Right kidney (tissue), 1 donor: ENCODE measurements around the gene IL36B.

Experiments
- DNase-seq: peaks from one replicate; pipeline ENCODE4 v3.0.0-alpha.2; 2016

The IL36B gene

GRCh38 chr2:113054066-113054465 lies 1.4 kb upstream of the IL36B start:
- DNase-seq, result no peak

GRCh38 chr2:113053666-113054065 lies 999 bp upstream of the IL36B start:
- DNase-seq, result no peak

- no peak for DNase-seq
These were observed 1.5 kb downstream of the IL36B start for GRCh38 chr2:113050921-113051895.

GRCh38 chr2:113046465-113046864 lies 6.2 kb downstream of the IL36B start:
- no peak for DNase-seq

- no peak for DNase-seq
These were observed 10.8 kb downstream of the IL36B start for GRCh38 chr2:113041871-113042270.

GRCh38 chr2:113039719-113040118 lies 12.9 kb downstream of the IL36B start:
- no peak for DNase-seq

- no peak for DNase-seq
These were observed 13.5 kb downstream of the IL36B start for GRCh38 chr2:113039158-113039557.

GRCh38 chr2:113038291-113038690 lies 14.4 kb downstream of the IL36B start:
- no peak for DNase-seq

- no peak for DNase-seq
These were observed 15.9 kb downstream of the IL36B start for GRCh38 chr2:113036763-113037162.

- no peak for DNase-seq
These were observed 18.7 kb downstream of the IL36B start for GRCh38 chr2:113034016-113034415.

GRCh38 chr2:113032737-113033136 lies 19.9 kb downstream of the IL36B start:
- no peak for DNase-seq

- no peak for DNase-seq
These were observed 24.6 kb downstream of the IL36B start for GRCh38 chr2:113028112-113028511.

- DNase-seq, result no peak
These were observed 25.0 kb downstream of the IL36B start for GRCh38 chr2:113027691-113028090.

GRCh38 chr2:113025737-113026136 lies 26.9 kb downstream of the IL36B start:
- no peak for DNase-seq

GRCh38 chr2:113024764-113025163 lies 27.9 kb downstream of the IL36B start:
- no peak for DNase-seq

- DNase-seq, result no peak
These were observed 31.4 kb downstream of the IL36B start for GRCh38 chr2:113021312-113021711.

- DNase-seq, result no peak
These were observed 34.2 kb downstream of the IL36B start for GRCh38 chr2:113018509-113018908.

GRCh38 chr2:113015655-113016054 lies 37.0 kb downstream of the IL36B start:
- DNase-seq, result no peak

GRCh38 chr2:113015042-113015441 lies 37.6 kb downstream of the IL36B start:
- DNase-seq, result no peak

- DNase-seq, result no peak
These were observed 38.6 kb downstream of the IL36B start for GRCh38 chr2:113014067-113014466.

- DNase-seq, result no peak
These were observed 39.4 kb downstream of the IL36B start for GRCh38 chr2:113013336-113013661.

GRCh38 chr2:113012436-113013335 lies 40.0 kb downstream of the IL36B start:
- no peak for DNase-seq

- no peak for DNase-seq
These were observed 41.6 kb downstream of the IL36B start for GRCh38 chr2:113011108-113011507.
